Fibroblast of villous mesenchyme (primary cell): ENCODE results near the gene ZNF3. TPM values are rescaled to one million over a fixed set of nuclear protein-coding genes. Genes with fewer than 3 reads are reported as not detected.

Experiments
- DNase-seq: peaks from one replicate; pipeline ENCODE4 v3.0.0-alpha.2; 2010; ENCODE audit warnings: low read depth
- H3K4me3 ChIP-seq: 2 replicates; pipeline ENCODE4 v1.5.1; 2011; ENCODE audit warnings: low read depth, mild to moderate bottlenecking, low read length
- small RNA-seq: library from RNA; depleted of rRNA; stranded (forward); fragments of <200 nt; gene quantifications from one replicate; pipeline ENCODE3, GENCODE V24; 2012
- total RNA-seq: library from RNA; depleted of rRNA; stranded (reverse); fragments of >200 nt; gene quantifications from 2 replicates; pipeline ENCODE4 v1.2.3, GENCODE V29; 2012
- TF ChIP-seq, protein P1 (sequence below): IDR thresholded peaks from 2 replicates; pipeline ENCODE4 v1.5.1; 2012; ENCODE audit warnings: low read depth, mild to moderate bottlenecking, low read length; ENCODE audit not compliant: insufficient read depth

ZNF3 gene
- total RNA-seq, 1 donor = 32.8 TPM

DNA sequence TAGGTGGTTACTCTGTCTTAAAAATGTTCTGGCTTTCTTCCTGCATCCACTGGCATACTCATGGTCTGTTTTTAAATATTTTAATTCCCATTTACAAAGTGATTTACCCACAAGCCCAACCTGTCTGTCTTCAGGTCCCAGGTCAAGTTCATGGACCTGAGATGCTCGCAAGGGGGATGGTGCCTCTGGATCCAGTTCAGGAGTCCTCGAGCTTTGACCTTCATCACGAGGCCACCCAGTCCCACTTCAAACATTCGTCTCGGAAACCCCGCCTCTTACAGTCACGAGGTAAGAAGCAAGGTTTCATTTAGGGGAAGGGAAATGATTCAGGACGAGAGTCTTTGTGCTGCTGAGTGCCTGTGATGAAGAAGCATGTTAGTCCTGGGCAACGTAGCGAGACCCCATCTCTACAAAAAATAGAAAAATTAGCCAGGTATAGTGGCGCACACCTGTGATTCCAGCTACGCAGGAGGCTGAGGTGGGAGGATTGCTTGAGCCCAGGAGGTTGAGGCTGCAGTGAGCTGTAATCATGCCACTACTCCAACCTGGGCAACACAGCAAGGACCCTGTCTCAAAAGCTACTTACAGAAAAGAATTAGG, 57.4 kb downstream of the ZNF3 start:
- no peak for DNase-seq
- no peak overlapping the region for H3K4me3 ChIP-seq
- TF ChIP-seq, protein P1, sequence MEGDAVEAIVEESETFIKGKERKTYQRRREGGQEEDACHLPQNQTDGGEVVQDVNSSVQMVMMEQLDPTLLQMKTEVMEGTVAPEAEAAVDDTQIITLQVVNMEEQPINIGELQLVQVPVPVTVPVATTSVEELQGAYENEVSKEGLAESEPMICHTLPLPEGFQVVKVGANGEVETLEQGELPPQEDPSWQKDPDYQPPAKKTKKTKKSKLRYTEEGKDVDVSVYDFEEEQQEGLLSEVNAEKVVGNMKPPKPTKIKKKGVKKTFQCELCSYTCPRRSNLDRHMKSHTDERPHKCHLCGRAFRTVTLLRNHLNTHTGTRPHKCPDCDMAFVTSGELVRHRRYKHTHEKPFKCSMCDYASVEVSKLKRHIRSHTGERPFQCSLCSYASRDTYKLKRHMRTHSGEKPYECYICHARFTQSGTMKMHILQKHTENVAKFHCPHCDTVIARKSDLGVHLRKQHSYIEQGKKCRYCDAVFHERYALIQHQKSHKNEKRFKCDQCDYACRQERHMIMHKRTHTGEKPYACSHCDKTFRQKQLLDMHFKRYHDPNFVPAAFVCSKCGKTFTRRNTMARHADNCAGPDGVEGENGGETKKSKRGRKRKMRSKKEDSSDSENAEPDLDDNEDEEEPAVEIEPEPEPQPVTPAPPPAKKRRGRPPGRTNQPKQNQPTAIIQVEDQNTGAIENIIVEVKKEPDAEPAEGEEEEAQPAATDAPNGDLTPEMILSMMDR = no peak

DNA sequence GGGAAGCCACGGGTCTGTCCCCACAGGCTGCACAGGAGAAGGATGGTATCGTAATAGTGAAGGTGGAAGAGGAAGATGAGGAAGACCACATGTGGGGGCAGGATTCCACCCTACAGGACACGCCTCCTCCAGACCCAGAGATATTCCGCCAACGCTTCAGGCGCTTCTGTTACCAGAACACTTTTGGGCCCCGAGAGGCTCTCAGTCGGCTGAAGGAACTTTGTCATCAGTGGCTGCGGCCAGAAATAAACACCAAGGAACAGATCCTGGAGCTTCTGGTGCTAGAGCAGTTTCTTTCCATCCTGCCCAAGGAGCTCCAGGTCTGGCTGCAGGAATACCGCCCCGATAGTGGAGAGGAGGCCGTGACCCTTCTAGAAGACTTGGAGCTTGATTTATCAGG, 58.0 kb downstream of the ZNF3 start:
- no peak overlapping the region for H3K4me3 ChIP-seq
- DNase-seq = no peak
- TF ChIP-seq, protein P1 = no peak

DNA sequence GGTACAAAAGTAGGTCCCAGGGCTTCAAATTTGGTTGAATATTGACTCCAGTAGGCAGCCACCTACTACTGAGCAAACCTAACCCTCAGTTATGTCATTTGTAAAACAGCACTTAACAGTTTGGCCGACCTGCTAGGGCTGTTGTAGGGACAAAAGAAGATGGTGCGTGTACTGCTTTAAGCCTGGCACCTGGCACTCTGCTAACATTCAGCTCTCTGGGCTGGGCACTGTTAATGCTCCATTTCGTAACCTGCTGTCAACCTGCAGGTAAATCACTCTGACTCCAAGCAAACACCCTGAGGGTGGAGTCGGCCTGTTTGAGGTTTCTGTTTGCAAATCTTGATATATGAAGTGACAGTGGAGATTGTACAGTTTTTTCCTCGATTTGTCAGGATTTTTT, 58.9 kb downstream of the ZNF3 start:
- DNase-seq = no peak
- TF ChIP-seq, protein P1 = no peak
- H3K4me3 ChIP-seq = no peak overlapping the region

DNA sequence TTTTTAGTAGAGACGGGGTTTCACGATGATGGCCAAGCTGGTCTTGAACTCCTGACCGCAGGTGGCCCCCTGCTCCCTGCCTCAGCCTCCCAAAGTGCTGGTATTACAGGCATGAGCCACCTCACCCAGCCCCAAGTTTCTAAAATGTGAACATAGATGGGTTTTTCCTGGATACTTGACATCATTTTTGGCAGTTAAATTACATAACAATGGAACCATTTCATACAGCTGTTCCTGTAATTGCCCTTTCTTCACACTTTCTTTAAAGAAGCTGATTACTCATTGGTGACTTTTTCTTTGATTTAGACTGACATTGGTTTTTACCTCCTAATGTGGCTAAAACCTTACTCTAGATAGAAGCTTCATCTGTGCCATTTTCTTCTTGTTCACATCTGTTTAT, 60.2 kb downstream of the ZNF3 start:
- TF ChIP-seq, protein P1 = no peak
- DNase-seq = no peak
- no peak overlapping the region for H3K4me3 ChIP-seq

Small RNAs within 50 kb of the gene (small RNA-seq; reads per million reads assigned to genes)
- gene MIR106B (8,771 reads per million, percentile 100 among the genes with 10 or more reads in this experiment), gene MIR25 (3,326 reads per million, percentile 100 among the genes with 10 or more reads in this experiment), gene MIR93 (6,689 reads per million, percentile 100 among the genes with 10 or more reads in this experiment)

Other genes starting within 250 kb of the ZNF3 start
- 0.32 TPM in 1 of 2 replicates, not detected in the other for gene OR2AE1, start 204.7 kb downstream of the ZNF3 start, total RNA-seq
- 17.7 and 27.2 TPM in 2 replicates for gene TRIM4, start 162.2 kb downstream of the ZNF3 start, total RNA-seq
- not detected in 2 replicates for gene GJC3, start 152.1 kb downstream of the ZNF3 start, total RNA-seq
- gene AZGP1, start 105.7 kb downstream of the ZNF3 start, total RNA-seq = not detected in 2 replicates
- 29.6 and 41.9 TPM in 2 replicates for gene ZKSCAN1, start 66.1 kb downstream of the ZNF3 start, total RNA-seq
- gene ZSCAN21, start 31.9 kb downstream of the ZNF3 start, total RNA-seq = 9.0 and 11.7 TPM in 2 replicates
- 104 and 113 TPM in 2 replicates for gene COPS6, start 7.2 kb upstream of the ZNF3 start, total RNA-seq
- gene MCM7, start 19.7 kb upstream of the ZNF3 start, total RNA-seq = 73.8 and 77.7 TPM in 2 replicates
- 16.1 and 16.4 TPM in 2 replicates for gene AP4M1, start 19.9 kb upstream of the ZNF3 start, total RNA-seq
- gene TAF6, start 37.6 kb upstream of the ZNF3 start, total RNA-seq = 50.9 and 54.4 TPM in 2 replicates
- 23.2 and 40.2 TPM in 2 replicates for gene CNPY4, start 37.9 kb upstream of the ZNF3 start, total RNA-seq
- gene MBLAC1, start 45.2 kb upstream of the ZNF3 start, total RNA-seq = 1.7 and 4.2 TPM in 2 replicates
- gene LAMTOR4, start 67.2 kb upstream of the ZNF3 start, total RNA-seq = 65.2 and 81.5 TPM in 2 replicates
- 11.9 and 14.2 TPM in 2 replicates for gene TRAPPC14, start 77.0 kb upstream of the ZNF3 start, total RNA-seq
- gene GAL3ST4, start 86.9 kb upstream of the ZNF3 start, total RNA-seq = 1.9 and 2.2 TPM in 2 replicates
- 0.43 and 2.9 TPM in 2 replicates for gene GPC2, start 95.7 kb upstream of the ZNF3 start, total RNA-seq
- gene STAG3, start 96.2 kb upstream of the ZNF3 start, total RNA-seq = under 0.01 and 0.64 TPM in 2 replicates
- not detected in 2 replicates for gene PVRIG, start 138.2 kb upstream of the ZNF3 start, total RNA-seq
- under 0.01 TPM in 1 of 2 replicates, not detected in the other for gene SPDYE3, start 226.0 kb upstream of the ZNF3 start, total RNA-seq